Body of pancreas (tissue), 4 donors: ENCODE results near the gene ADCY7. TPM values are rescaled to one million over a fixed set of nuclear protein-coding genes. Genes with fewer than 3 reads are reported as not detected.
A peak's percentile ranks its signal among the peaks of the same experiment; 100 is the strongest.

Experiments
- ATAC-seq: fragments of 150-250 bp; one replicate; pipeline ENCODE4 v1.9.1; 2016
- DNase-seq, 4 donors: peaks; one replicate each; pipeline ENCODE4 v3.0.0-alpha.2; 2019
- H3K27ac ChIP-seq, 4 donors: fragments of 200-600 bp; sonication (generic); 1 replicate in 3 of 4; 2 replicates in 1 of 4; pipeline versions ENCODE4 v1.5.1 to v1.6.1; 2016 to 2019; ENCODE audit warnings: mild to moderate bottlenecking in 1 of 4, mixed read lengths in 1 of 4, moderate library complexity in 1 of 4
- H3K27me3 ChIP-seq, 2 donors: fragments of 200-600 bp; sonication (generic); one replicate each; pipeline ENCODE4 v1.6.0; 2016; ENCODE audit warnings: mild to moderate bottlenecking in 1 of 2
- H3K36me3 ChIP-seq, 2 donors: fragments of 200-600 bp; sonication (generic); replicated peaks in 1 of 2; 2 replicates each; pipeline ENCODE4 v1.5.1; 2016; ENCODE audit warnings: low read depth in 2 of 2; ENCODE audit not compliant: insufficient read depth in 1 of 2
- H3K4me1 ChIP-seq: fragments of 200-600 bp; sonication (generic); one replicate; pipeline ENCODE4 v1.6.0; 2016
- H3K4me3 ChIP-seq, 2 donors: fragments of 200-600 bp; sonication (generic); 1 replicate in 1 of 2; 2 replicates in 1 of 2; pipeline ENCODE4 v1.5.1; 2016 to 2019
- H3K9me3 ChIP-seq, 3 donors: fragments of 200-600 bp; sonication (generic); 1 replicate in 2 of 3; 2 replicates in 1 of 3; pipeline ENCODE4 v1.5.1; 2016
- POLR2A ChIP-seq, 3 donors: fragments of 450-650 bp; IDR thresholded peaks; one replicate each; pipeline ENCODE4 v1.6.1; 2016; ENCODE audit warnings: antibody characterized with exemption in 3 of 3, mild to moderate bottlenecking in 2 of 3
- WGBS, 2 donors: methylation state at CpG; one replicate each; pipeline ENCODE4 v1.1.5; 2017; 5-methylcytosine and 5-hydroxymethylcytosine counted together
- intact Hi-C: fragments of 100-400 bp; cut with DNase I; formaldehyde crosslinking; loops from one replicate; pipeline ENCODE4 v1.15.1; 2023
- total RNA-seq, 2 donors: library from RNA; depleted of rRNA; stranded (reverse); fragments of >200 nt; gene quantifications; one replicate each; pipeline ENCODE4 v1.1.0, GENCODE V29; 2016
- TF ChIP-seq, protein P1 (sequence below), 7 experiments: fragments of 450-650 bp in 4 of 7; fragments of 200-600 bp in 3 of 7; sonication (generic) in 3 of 7; IDR thresholded peaks; one replicate each; pipeline ENCODE4 v1.5.1; 2016 to 2019; ENCODE audit warnings: antibody characterized with exemption in 7 of 7

ADCY7 gene
- total RNA-seq, 2 donors from 2014 or later = 4.9 to 8.6 TPM

DNA sequence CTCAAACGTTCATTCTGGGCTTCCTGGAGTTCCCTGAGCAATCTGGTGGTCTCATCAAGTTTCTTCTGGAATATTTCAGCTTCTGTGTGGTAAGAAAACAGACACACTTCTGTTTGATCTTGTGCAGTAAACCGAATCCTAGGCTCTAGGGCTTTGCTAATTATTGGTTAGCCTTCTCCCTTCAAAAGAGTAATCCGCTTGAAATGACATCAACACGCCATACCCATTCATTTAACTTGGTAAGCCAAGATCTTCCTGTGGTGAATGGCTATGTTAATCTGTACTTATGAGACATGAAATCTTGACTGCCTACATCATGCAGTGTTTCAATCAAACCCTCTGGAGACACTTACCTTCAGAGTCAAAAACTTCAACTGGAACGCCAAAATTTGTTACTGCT is 54.0 kb downstream of the ADCY7 start:
- DNase-seq = no peak
- intact Hi-C loops = no loop called here
- no peak overlapping the region for H3K4me3 ChIP-seq
- no peak for ATAC-seq
- H3K27ac ChIP-seq = no peak overlapping the region
- WGBS, 2 donors = 85 to 90% methylated on average over 5 of the region's 5 CpGs
- H3K27me3 ChIP-seq = no peaks in the 10 kb centered on the region
- H3K36me3 ChIP-seq = peaks cover 10 to 46% of the 10 kb centered on the region in 2 donors
- no peak for TF ChIP-seq POLR2A (IDR thresholded peaks at IDR 0.05)
- TF ChIP-seq, protein P1, sequence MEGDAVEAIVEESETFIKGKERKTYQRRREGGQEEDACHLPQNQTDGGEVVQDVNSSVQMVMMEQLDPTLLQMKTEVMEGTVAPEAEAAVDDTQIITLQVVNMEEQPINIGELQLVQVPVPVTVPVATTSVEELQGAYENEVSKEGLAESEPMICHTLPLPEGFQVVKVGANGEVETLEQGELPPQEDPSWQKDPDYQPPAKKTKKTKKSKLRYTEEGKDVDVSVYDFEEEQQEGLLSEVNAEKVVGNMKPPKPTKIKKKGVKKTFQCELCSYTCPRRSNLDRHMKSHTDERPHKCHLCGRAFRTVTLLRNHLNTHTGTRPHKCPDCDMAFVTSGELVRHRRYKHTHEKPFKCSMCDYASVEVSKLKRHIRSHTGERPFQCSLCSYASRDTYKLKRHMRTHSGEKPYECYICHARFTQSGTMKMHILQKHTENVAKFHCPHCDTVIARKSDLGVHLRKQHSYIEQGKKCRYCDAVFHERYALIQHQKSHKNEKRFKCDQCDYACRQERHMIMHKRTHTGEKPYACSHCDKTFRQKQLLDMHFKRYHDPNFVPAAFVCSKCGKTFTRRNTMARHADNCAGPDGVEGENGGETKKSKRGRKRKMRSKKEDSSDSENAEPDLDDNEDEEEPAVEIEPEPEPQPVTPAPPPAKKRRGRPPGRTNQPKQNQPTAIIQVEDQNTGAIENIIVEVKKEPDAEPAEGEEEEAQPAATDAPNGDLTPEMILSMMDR (IDR thresholded peaks at IDR 0.05) = no peak
- no peaks in the 10 kb centered on the region for H3K9me3 ChIP-seq
- H3K4me1 ChIP-seq = no peaks in the 10 kb centered on the region

DNA sequence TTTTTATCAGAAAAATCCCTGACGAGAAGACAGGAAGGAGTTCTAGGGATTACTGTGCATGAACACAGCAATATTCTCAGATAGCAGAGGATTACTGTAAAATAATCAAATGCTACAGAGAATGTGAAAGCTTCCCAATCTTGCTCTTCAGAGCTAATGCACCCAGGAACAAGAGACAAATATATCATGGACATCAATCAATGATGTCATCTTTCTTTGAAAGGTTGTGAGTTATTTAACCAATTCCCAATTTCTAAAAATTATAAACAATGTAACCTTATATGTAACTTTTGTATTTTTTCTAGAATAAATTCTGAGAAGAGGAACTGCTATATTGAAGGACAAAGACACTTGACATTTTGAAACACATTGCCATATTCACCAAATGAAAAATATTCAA is 56.0 kb downstream of the ADCY7 start:
- intact Hi-C loops = no loop called here
- no peak for ATAC-seq
- Histone ChIP-seq H3K27ac (no peak overlapping the region), H3K9me3 (no peaks in the 10 kb centered on the region), H3K36me3 (peaks cover 10 to 36% of the 10 kb centered on the region in 2 donors), H3K4me3 (no peak overlapping the region), H3K27me3 (no peaks in the 10 kb centered on the region), H3K4me1 (no peaks in the 10 kb centered on the region)
- 75 to 77% methylated on average over 1 of the region's 1 CpG for WGBS, 2 donors
- no peak for DNase-seq
- TF ChIP-seq, protein P1 (IDR thresholded peaks at IDR 0.05) = no peak
- TF ChIP-seq POLR2A (IDR thresholded peaks at IDR 0.05) = no peak

DNA sequence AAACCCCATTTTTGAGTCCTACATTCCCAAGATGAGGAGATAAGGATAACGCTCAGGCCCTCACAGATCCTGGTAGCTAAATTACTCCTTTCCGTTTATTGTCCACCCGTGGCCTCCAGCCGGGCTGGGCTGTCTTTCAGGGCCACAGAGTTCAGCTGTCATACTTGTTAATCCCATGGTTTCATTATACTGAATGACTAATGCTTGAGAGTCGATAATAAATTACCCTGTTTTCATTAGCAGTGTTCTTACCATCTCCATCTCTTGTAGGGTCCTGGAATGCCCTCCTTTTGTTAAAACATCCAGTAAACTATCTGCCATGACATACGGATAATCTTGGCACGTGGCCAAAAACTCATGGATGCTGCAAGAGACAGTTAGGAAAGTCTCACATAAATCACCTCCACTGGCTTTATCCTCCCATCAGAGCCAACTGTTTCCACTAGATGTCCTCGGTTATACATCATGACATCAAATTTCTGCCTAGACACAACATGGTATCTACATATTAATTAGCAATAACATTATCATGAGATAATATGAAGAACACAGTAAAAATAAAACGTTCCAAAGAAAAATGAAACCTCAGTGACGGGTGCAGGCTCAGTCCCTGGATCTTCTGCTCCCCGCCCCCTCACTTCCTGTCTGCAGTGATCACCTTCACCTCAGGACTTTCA is 57.1 kb downstream of the ADCY7 start:
- 68 to 71% methylated on average over 11 of the region's 11 CpGs for WGBS, 2 donors
- H3K27ac ChIP-seq = no peak overlapping the region
- peak in 1 of 4 donors; percentile 15 for DNase-seq
- no peaks in the 10 kb centered on the region for H3K4me1 ChIP-seq
- H3K4me3 ChIP-seq = no peak overlapping the region
- TF ChIP-seq, protein P1 (IDR thresholded peaks at IDR 0.05) = no peak
- no peak for TF ChIP-seq POLR2A (IDR thresholded peaks at IDR 0.05)
- peaks cover 10 to 36% of the 10 kb centered on the region in 2 donors for H3K36me3 ChIP-seq
- intact Hi-C loops = no loop called here
- no peak for ATAC-seq
- H3K27me3 ChIP-seq = no peaks in the 10 kb centered on the region
- H3K9me3 ChIP-seq = no peaks in the 10 kb centered on the region

DNA sequence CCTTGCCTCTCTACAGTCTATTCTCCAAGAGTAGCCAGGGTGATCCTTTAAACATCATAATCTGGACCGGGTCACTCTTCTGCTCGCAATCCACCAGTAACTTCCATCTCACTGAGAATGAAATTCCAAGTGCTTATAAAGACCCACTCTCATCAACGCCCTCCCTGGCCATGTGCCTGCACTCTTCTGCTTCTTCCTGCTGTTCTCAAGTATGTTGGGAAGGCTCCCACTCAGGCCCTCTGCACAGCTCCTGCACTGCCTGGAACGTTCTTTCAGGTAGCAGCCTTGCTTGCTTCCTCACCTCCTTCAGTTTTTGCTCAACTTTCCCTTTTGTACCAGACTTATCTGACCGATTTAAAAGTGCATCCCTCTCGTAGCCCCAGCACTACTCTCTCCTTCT is 58.0 kb downstream of the ADCY7 start:
- Histone ChIP-seq H3K36me3 (peaks cover 10 to 34% of the 10 kb centered on the region in 2 donors), H3K4me3 (no peak overlapping the region), H3K27me3 (no peaks in the 10 kb centered on the region), H3K27ac (no peak overlapping the region), H3K4me1 (no peaks in the 10 kb centered on the region), H3K9me3 (no peaks in the 10 kb centered on the region)
- no peak for TF ChIP-seq POLR2A (IDR thresholded peaks at IDR 0.05)
- TF ChIP-seq, protein P1 (IDR thresholded peaks at IDR 0.05) = no peak
- ATAC-seq (no peak), DNase-seq (no peak)
- intact Hi-C loops = no loop called here
- WGBS, 2 donors = 82 to 87% methylated on average over 6 of the region's 6 CpGs

DNA sequence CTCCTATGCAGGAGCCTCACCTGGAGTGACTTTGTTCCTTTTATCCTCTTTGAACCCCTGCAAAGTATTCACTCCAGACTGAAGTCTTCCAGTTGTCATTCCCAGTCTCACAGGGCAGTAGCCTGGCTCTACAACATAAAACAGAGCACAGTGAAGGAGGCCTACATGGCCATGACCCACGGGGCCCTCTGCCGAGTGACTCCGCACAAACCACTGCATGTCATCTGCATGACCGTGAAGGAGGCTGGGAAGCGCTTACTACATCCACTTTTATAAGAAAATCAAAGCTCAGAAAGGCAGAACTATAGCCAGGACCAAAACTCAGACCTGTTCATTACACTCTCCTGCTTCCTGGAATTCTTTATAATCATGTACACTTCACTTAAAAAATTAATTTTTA is 59.9 kb downstream of the ADCY7 start:
- no peak for ATAC-seq
- Histone ChIP-seq H3K27me3 (no peaks in the 10 kb centered on the region), H3K4me3 (no peak overlapping the region), H3K36me3 (peaks cover 0 to 16% of the 10 kb centered on the region in 2 donors), H3K27ac (no peak overlapping the region), H3K9me3 (no peaks in the 10 kb centered on the region), H3K4me1 (no peaks in the 10 kb centered on the region)
- no peak for TF ChIP-seq POLR2A (IDR thresholded peaks at IDR 0.05)
- TF ChIP-seq, protein P1 (IDR thresholded peaks at IDR 0.05) = no peak
- intact Hi-C loops = no loop called here
- DNase-seq = no peak
- WGBS, 2 donors = 85% methylated on average over 5 of the region's 5 CpGs
